Midbrain (tissue), 1 donor: Measurements from ENCODE around the gene MDH1.
"Not testable (repeated sequence)": the region's sequence is repeated elsewhere in the genome, so short reads cannot be mapped to it uniquely, and the experiment has no call there.

Source experiments
- DNase-seq: peaks from one replicate; lab custom pipeline; 2025; lab: John Stamatoyannopoulos, UW

Gene MDH1

GRCh38 chr2:63588385-63589147 is at the start of gene MDH1, which contains the start of gene WDPCP:
MDH1 (plus strand) TSS chr2:63588963; CDS start chr2:63589044, 81 bp downstream.
WDPCP (minus strand) TSS chr2:63588477; CDS start chr2:63588271, 206 bp downstream.
- peak; percentile 98 for DNase-seq

GRCh38 chr2:63539416-63540162 is 49.2 kb upstream of the MDH1 start:
- no peak for DNase-seq

- peak; percentile 1 for DNase-seq
Measured at GRCh38 chr2:63544017-63544627, 44.6 kb upstream of the MDH1 start.

- no peak for DNase-seq
Measured at GRCh38 chr2:63545023-63545422, 43.7 kb upstream of the MDH1 start.

- no peak for DNase-seq
Measured at GRCh38 chr2:63553049-63553448, 35.7 kb upstream of the MDH1 start.

GRCh38 chr2:63555299-63555698 is 33.5 kb upstream of the MDH1 start:
- no peak for DNase-seq

GRCh38 chr2:63555931-63556330 is 32.8 kb upstream of the MDH1 start:
- no peak for DNase-seq

GRCh38 chr2:63557819-63558218 is 30.9 kb upstream of the MDH1 start:
- not testable (repeated sequence) for DNase-seq

- not testable (repeated sequence) for DNase-seq
Measured at GRCh38 chr2:63558922-63559321, 29.8 kb upstream of the MDH1 start.

- DNase-seq, result no peak
Measured at GRCh38 chr2:63562751-63563150, 26.0 kb upstream of the MDH1 start.

- no peak for DNase-seq
Measured at GRCh38 chr2:63569740-63570139, 19.0 kb upstream of the MDH1 start.

GRCh38 chr2:63571291-63571690 is 17.5 kb upstream of the MDH1 start:
- no peak for DNase-seq

GRCh38 chr2:63572001-63572400 is 16.8 kb upstream of the MDH1 start:
- no peak for DNase-seq

GRCh38 chr2:63573026-63573425 is 15.7 kb upstream of the MDH1 start:
- DNase-seq, result not testable (repeated sequence)

- DNase-seq, result not testable (repeated sequence)
Measured at GRCh38 chr2:63573726-63574345, 14.9 kb upstream of the MDH1 start.

GRCh38 chr2:63576546-63576945 is 12.2 kb upstream of the MDH1 start:
- DNase-seq, result no peak

GRCh38 chr2:63578767-63579166 is 10.0 kb upstream of the MDH1 start:
- no peak for DNase-seq

GRCh38 chr2:63580651-63581297 is 8.0 kb upstream of the MDH1 start:
- DNase-seq, result no peak

- DNase-seq, result peak; percentile 28
Measured at GRCh38 chr2:63581298-63581961, 7.3 kb upstream of the MDH1 start.

- DNase-seq, result no peak
Measured at GRCh38 chr2:63582873-63583272, 5.9 kb upstream of the MDH1 start.

GRCh38 chr2:63587814-63588384 is 864 bp upstream of the MDH1 start:
- DNase-seq, result no peak
